ENCODE results near the gene SPATA18. TPM values are rescaled to one million over a fixed set of nuclear protein-coding genes. Genes with fewer than 3 reads are reported as not detected.
A peak's percentile ranks its signal among the peaks of the same experiment; 100 is the strongest.

Gene SPATA18
- total and polyA plus RNA-seq, 2 of the 13 experiments (the other 11 are each of a cell fraction or from before 2014, with no cell fraction given) = 5.7 to 13.2 TPM

DNA sequence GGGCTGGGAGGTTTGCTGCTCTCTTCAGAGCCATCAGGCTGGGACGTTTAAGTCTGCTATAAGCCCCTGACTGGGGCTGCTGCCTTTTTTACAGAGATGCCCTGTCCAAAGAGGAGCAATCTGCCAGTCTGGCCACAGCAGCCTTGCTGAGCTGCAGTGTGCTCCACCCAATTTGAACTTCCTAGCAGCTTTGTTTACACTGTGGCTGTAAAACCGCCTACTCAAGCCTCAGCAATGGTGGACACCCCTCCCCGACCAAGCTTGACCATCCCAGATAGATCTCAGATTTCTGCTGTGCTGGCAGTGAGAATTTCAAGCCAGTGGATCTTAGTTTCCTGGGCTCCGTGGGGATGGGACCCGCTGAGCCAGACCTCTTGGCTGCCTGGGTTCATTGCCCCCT, 40.7 kb downstream of the SPATA18 start (continued):
- TF ChIP-seq U2AF2 (IDR thresholded peaks at IDR 0.05; ENCODE audit: low read depth, low read length) (no peak), ELF3 (CRISPR knock-in tag; IDR thresholded peaks at IDR 0.05) (no peak)

DNA sequence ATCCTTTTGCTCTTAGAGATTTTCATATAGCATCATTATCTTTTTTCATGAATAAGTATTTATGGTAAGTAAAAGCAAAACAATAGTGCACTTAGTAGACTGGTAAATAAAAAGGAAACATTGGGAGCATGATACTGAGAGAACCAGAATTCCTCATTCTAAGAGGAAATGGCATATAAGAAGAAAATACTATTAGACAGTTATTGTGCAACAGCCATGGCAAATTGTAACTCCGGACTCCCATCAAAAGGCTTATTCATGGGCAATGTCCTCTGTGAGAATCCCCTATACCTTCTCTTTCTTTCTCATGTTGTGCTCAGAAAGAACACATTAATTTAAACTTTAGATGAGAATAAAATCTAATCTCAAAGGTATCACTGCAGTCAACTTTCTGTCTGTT, 42.4 kb downstream of the SPATA18 start:
- no peak overlapping the region for H3K9ac ChIP-seq (ENCODE audit: insufficient read depth, low read depth, low read length)
- no peaks in the 10 kb centered on the region; a peak in 1 of 5 replicates for H3K27me3 ChIP-seq (ENCODE audit: control insufficient read depth in 1 of 2, insufficient read depth in 2 of 2, low read length in 2 of 2)
- peaks cover 17% of the 10 kb centered on the region for H3K4me1 ChIP-seq (ENCODE audit: insufficient read depth, low read length)
- CTCF ChIA-PET (ENCODE audit: low intra/inter-chr PET ratio, low total read pairs) = no interaction called here
- in situ Hi-C loops (cut with HindIII; ENCODE audit: extremely low pct_ligation_motif_present, low pct_unique_long_range_greater_than_20kb) = no loop called here
- no peaks in the 10 kb centered on the region for H4K20me1 ChIP-seq (ENCODE audit: insufficient read depth, low read length)
- WGBS (ENCODE audit: low lambda C conversion rate) = 100% methylated on average over 1 of the region's 1 CpG
- no peaks in the 10 kb centered on the region for H3K79me2 ChIP-seq (ENCODE audit: insufficient read depth, low read length)
- POLR2A ChIA-PET = no interaction called here
- no peak for DNase-seq (ENCODE audit: low spot score)
- no peak overlapping the region for H2AFZ ChIP-seq (ENCODE audit: low read length)
- H3K4me3 ChIP-seq (replicated peaks in 1 of 3; ENCODE audit: insufficient read depth in 1 of 3, low read depth in 2 of 3, low read length in 3 of 3) = no peak overlapping the region
- no peak overlapping the region for H3K27ac ChIP-seq (ENCODE audit: extremely low read length, insufficient read depth, low read length)
- BruUV-seq (replicated peaks) = no TSS peak
- H3K4me2 ChIP-seq (ENCODE audit: low read depth, low read length) = no peak overlapping the region
- no peak for ATAC-seq
- no peaks in the 10 kb centered on the region for H3K9me3 ChIP-seq (ENCODE audit: low read length)
- intact Hi-C loops (cut with micrococcal nuclease; ENCODE audit: unreplicated experiment) = no loop called here
- no peak for FAIRE-seq
- TF ChIP-seq ZNF652 (CRISPR knock-in tag; IDR thresholded peaks at IDR 0.05; ENCODE audit: borderline replicate concordance, low read depth) (no peak), ZNF747 (CRISPR knock-in tag; IDR thresholded peaks at IDR 0.05; ENCODE audit: borderline replicate concordance) (no peak), CEBPB (IDR thresholded peaks at IDR 0.05; ENCODE audit: borderline replicate concordance, low read depth, low read length) (peak; percentile 39; the same call in 1 of the 2 replicates)
- TF ChIP-seq, protein P1, sequence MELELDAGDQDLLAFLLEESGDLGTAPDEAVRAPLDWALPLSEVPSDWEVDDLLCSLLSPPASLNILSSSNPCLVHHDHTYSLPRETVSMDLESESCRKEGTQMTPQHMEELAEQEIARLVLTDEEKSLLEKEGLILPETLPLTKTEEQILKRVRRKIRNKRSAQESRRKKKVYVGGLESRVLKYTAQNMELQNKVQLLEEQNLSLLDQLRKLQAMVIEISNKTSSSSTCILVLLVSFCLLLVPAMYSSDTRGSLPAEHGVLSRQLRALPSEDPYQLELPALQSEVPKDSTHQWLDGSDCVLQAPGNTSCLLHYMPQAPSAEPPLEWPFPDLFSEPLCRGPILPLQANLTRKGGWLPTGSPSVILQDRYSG (CRISPR knock-in tag; IDR thresholded peaks at IDR 0.05) = no peak
- TF ChIP-seq, protein P2, sequence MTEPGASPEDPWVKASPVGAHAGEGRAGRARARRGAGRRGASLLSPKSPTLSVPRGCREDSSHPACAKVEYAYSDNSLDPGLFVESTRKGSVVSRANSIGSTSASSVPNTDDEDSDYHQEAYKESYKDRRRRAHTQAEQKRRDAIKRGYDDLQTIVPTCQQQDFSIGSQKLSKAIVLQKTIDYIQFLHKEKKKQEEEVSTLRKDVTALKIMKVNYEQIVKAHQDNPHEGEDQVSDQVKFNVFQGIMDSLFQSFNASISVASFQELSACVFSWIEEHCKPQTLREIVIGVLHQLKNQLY (CRISPR knock-in tag; IDR thresholded peaks at IDR 0.05) = no peak
- H3K36me3 ChIP-seq (replicated peaks in 1 of 2; ENCODE audit: control insufficient read depth in 1 of 2, insufficient read depth in 2 of 2, low read length in 2 of 2) = no peaks in the 10 kb centered on the region

Measured in HepG2 (cell line).